HG03575 (cell line): Measurements from ENCODE around the gene DTX1.
"Not testable (repeated sequence)": the region's sequence is repeated elsewhere in the genome, so short reads cannot be mapped to it uniquely, and the experiment has no call there.

Source experiments
- ATAC-seq: cut with Tn5 transposase; IDR thresholded peaks from one replicate; pipeline ENCODE4 v1.9.1; 2021; ENCODE audit not compliant: unreplicated experiment, insufficient number of reproducible peaks, low FRiP score; ENCODE audit errors: extremely low read depth

The DTX1 gene

GRCh38 chr12:113129664-113130456 lies 73.3 kb downstream of the DTX1 start:
- no peak for ATAC-seq

DNA sequence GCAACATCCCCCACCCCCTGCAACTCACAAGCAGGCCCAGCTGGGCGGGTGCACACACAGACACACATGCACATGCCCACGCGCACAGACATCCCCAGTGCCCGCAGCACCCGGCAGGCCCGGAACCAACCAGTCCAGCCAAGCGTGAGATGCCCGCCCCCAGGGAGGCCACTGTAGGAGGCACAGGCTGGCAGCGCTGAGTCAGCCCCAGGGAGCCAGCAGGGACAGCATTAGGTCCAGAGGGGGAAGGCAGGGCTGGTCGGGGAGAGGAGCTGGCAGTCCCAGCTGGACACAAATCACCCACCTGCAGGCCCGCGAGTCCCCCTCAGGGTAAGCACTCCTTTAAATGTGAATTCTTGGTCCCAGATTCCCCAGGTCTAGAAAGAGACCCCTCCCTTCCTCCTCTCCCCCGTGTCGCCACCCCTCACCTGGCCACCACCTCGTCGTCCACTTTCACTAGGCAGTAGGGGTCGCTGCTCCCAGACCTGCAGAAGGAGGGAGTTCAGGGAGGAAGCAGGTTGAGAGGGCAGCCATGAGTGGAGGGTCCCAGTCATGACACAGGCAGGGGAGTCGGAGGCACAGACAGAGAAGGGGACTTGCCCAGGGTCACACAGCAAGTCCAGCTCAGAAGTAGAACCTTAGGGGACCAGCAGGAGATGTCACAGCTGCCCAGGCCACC lies 74.1 kb downstream of the DTX1 start:
- ATAC-seq: no peak

DNA sequence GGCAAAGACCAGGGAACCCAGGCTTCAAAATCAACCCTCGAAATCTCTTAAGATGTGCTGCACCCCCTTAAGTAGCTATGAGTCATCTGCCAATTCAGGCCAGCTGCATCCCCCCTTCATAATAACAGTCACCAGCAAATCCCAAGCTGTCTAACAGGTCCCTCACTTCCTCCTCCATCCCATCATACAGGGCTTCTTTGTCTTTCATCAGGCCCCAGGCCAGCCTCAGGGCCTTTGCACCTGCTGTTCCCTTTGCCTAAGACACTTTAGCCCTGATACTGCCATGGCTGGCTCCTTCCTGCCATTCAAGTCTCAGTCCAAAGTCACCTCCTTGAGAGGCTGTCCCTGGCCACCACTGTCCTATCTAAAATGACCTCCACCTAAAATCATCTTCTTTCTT lies 75.0 kb downstream of the DTX1 start:
- ATAC-seq: no peak

DNA sequence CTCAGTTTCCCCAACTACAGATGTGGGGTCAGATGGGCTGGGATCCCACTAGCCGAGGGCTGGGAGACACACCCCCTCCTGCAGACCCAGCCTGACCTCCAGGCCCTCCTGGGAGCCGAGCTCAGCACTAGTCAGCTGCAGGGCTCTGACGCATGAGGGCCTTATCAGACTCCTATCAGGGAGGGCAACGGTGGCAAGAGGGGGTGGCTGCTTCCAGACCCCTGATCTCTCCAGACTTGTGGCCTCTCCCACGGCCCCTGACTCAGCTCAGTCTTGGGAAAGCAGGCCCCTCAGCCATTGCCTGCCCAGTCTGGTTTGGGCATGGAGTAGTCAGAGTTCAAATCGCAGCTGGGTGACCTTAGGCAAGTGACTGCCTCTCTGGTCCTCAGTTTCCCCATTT lies 76.5 kb downstream of the DTX1 start:
- ATAC-seq: no peak

- no peak for ATAC-seq
Observed at GRCh38 chr12:113133666-113134065, 77.1 kb downstream of the DTX1 start.

- ATAC-seq: no peak
Observed at GRCh38 chr12:113134071-113134470, 77.5 kb downstream of the DTX1 start.

- no peak for ATAC-seq
Observed at GRCh38 chr12:113134521-113134951, 78.0 kb downstream of the DTX1 start.

GRCh38 chr12:113135178-113136127 lies 78.9 kb downstream of the DTX1 start, which contains the start of gene RASAL1:
RASAL1 (minus strand) TSS chr12:113135761; CDS start chr12:113135462, 299 bp downstream.
- no peak for ATAC-seq

DNA sequence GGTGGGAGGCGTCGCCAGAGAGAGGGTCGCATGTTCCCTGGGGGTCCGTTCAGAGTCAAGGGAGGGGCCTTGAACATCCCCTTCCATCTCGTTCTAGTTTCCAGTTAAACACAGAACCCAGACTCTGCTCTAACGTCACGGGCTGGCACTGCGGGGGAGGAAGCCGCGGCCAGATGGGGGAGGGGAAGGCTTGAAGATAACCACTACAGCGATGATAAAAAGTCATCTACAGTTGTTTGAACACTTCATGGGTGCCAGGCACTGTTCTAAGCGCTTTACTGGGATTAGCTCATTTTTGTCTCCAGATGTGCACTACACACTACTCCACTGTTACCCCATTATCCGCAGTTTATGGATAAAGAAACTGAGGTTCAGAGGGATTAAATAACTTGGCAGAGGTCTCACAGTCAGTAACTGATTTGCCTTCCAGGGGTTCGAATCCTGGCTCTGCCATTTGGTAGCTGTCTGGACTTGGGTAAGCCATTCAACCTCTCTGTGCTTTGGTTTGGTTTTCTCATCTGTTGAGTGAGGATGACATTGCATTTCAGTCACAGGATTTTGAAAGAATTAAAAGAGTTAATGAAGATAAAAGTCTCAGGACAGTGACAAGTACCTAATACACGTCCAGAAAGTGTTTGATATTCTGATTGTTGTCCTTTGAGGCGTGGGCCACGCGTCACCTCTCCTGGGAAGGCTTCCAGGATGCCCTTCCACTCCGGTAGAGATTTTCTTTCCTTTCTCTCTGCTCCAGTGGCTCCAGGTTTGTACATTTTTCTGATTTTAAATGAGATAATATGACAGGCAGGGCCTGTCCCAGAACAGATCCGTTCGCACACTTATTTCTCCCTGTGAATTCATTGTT lies 79.8 kb downstream of the DTX1 start:
- no peak for ATAC-seq

DNA sequence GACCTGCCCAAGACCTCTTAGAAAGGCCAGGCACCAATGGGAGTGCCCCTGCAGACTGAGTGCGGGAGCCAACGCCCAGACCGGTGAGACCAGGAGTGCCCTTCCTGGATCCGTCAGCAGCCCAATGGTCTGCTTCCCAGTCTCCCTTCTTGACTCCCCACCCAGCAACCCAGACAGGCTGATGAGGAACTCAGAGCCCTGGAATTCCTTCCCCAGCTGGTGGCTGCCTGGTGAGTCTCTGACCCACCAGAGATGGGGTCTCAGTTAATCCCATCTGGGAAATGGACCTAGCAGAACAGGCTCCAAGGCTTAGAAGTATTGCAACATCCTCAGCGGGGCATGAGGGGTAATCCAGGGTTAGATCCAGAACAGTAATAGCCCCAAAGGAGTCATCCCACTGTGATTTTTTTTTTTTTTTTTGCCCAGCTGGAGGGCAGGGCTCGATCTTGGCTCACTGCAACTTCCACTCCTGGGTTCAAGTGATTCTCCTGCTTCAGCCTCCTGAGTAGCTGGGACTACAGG lies 80.5 kb downstream of the DTX1 start:
- no peak for ATAC-seq

GRCh38 chr12:113137861-113138783 lies 81.6 kb downstream of the DTX1 start:
- ATAC-seq: no peak

DNA sequence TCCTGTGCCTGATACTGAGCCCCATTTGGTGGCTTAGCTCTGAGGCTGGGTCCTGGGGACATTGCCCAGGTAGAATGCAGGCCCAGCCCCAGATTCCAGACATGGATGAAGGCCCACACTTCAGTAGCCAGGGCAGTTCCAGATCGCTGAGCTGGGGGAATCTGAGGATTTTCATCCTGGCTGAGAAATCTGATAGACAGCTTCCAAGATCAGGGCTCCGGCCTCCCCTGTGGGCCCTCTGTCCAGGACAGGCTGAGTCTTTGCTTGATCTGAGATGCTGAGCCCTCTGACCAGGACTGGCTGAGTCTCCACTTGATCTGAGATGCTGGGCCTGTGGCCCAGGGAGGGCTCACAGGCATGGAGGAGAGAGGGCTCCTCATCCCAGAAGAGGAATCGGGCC lies 82.3 kb downstream of the DTX1 start:
- ATAC-seq: no peak

GRCh38 chr12:113140706-113141105 lies 84.2 kb downstream of the DTX1 start:
- ATAC-seq: no peak

- ATAC-seq: not testable (repeated sequence)
Observed at GRCh38 chr12:113141716-113142115, 85.2 kb downstream of the DTX1 start.

DNA sequence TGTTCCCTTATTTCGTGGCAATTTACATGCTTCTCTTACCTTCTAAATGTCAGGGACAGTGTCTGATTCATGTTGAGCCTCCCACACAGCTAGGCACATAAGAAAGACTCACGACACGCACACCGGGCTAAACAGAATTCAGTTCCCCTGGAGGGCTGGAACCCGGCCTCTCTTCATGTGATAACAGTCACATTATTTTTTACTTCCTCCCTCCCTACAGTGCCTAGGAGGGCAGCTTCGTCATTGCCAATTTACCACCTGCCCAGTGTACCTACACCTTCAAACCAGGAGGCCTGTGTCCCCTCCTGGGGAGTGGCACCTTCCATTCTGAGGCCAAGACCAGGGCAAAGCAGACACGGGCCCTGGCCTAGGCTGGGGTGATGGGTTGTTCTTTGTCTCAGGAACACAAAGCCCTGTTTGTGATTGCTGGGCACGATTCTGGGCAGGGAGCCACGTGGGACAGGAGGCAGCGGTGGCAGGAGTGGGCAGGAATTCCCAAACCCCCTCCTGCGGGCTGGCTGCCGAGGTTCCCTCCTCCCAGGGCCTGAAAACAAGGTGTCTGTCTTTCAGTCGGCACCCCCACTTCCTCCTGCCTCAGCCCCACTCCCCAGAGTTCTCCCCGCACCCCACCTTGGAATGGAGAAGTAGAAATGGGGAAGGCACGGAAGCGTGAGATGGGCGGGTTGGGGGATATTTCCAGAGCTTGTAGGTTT lies 85.8 kb downstream of the DTX1 start:
- ATAC-seq: no peak

DNA sequence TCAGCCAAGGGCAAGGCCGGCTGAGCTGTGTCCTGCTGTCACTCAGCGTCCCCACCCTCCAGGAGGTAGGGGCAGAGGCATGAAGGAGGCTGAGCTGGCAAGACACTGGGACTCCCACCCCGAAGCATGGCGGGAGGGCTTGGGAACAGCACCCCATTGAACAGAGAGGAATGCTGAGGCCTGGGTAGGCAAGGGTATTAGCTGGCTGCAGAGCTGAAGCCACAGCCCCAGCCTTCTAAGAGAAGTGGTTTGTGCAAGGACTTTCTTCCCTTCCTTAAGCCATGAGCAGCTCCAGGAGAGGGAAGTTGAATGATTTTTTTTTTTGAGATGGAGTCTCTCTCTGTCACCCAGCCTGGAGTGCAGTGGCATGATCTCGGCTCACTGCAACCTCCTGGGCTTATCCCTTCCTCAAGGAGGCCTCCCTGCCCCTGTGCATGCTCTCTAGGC lies 86.4 kb downstream of the DTX1 start:
- ATAC-seq: no peak

DNA sequence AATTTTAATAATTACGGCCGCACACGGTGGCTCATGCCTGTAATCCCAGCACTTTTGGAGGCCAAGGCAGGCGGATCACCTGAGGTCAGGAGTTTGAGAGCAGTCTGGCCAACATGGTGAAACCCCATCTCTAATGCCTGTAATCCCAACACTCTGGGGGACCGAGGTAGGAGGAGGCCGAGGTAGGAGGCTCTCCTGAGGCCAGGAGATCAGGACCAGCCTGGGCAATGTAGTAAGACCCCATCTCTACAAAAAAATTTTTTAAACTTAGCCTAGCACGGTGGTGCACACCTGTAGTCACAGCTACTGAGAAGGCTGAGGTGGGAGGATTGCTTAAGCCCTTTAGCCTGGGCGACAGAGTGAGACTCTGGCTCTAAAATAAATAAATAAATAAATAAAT lies 87.4 kb downstream of the DTX1 start:
- ATAC-seq: no peak
